Vagina (tissue), 2 donors: ENCODE measurements around the gene DNAL1.

Experiments
- CTCF ChIP-seq, 3 experiments: fragments of 450-650 bp in 2 of 3; fragments of 200-600 bp in 1 of 3; sonication (generic) in 1 of 3; IDR thresholded peaks; one replicate each; pipeline ENCODE4 v1.5.1; 2017 to 2019; ENCODE audit warnings: antibody characterized with exemption in 3 of 3, mild to moderate bottlenecking in 2 of 3, moderate library complexity in 2 of 3
- POLR2A ChIP-seq, 2 donors: fragments of 450-650 bp; IDR thresholded peaks; one replicate each; pipeline ENCODE4 v1.6.1; 2017; ENCODE audit warnings: antibody characterized with exemption in 2 of 2, mild to moderate bottlenecking in 2 of 2, moderate library complexity in 2 of 2

GRCh38 chr14:73678698-73679097, 33.9 kb downstream of the DNAL1 start:
- no peak for TF ChIP-seq POLR2A (IDR thresholded peaks at IDR 0.05)
- TF ChIP-seq CTCF (IDR thresholded peaks at IDR 0.05): no peak
